GM21529 (cell line): ENCODE measurements around the gene TRIM3.

Experiments used
- ATAC-seq: cut with Tn5 transposase; IDR thresholded peaks from one replicate; pipeline ENCODE4 v1.9.1; 2021; ENCODE audit not compliant: unreplicated experiment

Gene TRIM3

GRCh38 chr11:6404342-6405051 is 69.2 kb downstream of the TRIM3 start:
- ATAC-seq = no peak

DNA sequence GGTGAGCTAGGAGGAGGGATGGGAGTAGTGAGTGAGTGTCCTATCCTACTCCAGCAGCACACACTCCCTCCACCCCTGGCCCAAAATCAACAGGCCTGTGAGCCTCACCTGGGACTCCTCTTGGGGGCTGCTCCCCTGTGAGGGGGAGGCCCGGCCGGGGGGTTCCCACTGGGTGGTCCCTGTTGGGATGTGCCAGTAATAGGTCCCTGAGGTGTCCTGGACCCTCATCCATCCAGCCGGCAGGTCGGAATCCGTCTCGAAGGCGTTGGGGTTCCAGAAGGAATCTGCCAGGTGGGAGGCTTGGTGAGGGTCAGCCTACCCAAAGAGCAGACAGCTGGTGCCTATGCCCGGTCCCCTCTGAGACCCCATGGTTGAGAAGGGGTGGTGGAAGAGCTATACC is 70.2 kb downstream of the TRIM3 start:
- ATAC-seq = no peak

- ATAC-seq = peak; percentile 95
These were observed 71.2 kb downstream of the TRIM3 start for GRCh38 chr11:6402561-6402981.

DNA sequence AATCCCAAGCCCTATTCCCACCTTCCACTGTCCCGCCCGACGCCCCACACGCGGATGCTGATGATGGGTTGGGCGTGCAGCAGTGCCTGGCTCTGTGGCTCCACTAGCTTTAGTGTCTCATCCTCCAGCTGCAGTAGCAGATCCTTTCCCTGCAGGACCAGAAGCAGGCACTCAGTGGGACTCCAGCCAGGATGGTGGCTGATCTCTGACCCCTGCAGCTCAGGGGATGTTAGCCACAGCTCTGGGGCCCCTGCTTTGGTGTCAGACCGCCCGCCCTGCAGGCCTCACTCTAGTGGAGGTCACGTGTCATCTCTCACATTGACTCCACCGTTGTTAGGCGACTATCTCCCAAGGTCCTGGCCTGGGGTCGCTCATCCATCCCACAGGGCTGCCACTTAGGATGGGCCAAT is 71.7 kb downstream of the TRIM3 start:
- peak; percentile 41 for ATAC-seq

DNA sequence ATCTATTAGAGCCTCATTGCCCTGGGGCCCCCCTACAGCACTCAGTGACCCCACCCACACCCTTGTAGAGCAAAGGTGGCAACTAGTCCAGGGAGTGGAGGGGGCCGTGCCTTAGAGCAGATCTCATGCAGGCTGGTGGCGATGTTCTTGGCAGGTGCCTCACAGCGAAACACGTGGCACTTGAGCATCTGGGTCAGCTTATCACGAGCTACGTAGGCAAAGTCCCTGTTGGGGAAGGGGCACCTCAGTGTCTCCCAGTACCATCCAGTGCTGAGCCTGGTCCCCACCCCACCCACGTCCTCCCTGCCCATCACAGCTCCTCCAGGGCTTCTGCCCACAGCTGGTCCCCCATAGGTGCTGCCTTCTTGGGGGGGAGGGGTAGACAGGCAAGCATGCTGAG is 72.3 kb downstream of the TRIM3 start:
- ATAC-seq = no peak

- no peak for ATAC-seq
These were observed 73.1 kb downstream of the TRIM3 start for GRCh38 chr11:6400431-6401345.
